ENCODE data around the gene NMUR1. TPM values are rescaled to one million over a fixed set of nuclear protein-coding genes. Genes with fewer than 3 reads are reported as not detected.

Gene NMUR1
- total RNA-seq, 1 donor from 2014 or later: 0.16 TPM

DNA sequence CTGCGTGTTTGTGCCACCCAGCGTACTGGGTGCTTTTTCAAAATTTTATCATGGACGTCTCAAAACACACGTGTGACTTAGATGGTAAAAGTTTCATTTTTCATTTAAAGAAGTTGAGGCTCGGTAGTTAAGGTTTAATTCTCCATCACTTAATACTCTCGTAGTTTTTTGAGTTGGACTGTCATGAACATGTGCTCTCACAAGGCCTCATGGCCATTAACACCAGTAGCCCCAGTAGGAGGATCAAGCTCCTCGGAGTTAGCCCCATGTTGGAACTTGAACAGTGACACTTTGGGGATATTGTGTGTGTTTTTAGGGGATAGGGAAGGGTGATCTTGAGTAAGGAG, 15.3 kb downstream of the NMUR1 start:
- H3K27me3 Mint-ChIP-seq (ENCODE audit: low read depth): no peaks in the 10 kb centered on the region
- H3K27ac Mint-ChIP-seq: peak overlapping the region; percentile 98
- intact Hi-C loops (cut with micrococcal nuclease): loop anchor here (1.0 to 2.0 kb wide), 6 partner anchors 16 to 266 kb away; partner anchors contain the start of genes NCL, NMUR1 and PDE6D
- H3K9me3 Mint-ChIP-seq: no peaks in the 10 kb centered on the region
- H3K4me1 Mint-ChIP-seq (ENCODE audit: low read depth): peaks cover 17% of the 10 kb centered on the region
- no peak for DNase-seq (ENCODE audit: low spot score)
- H3K36me3 Mint-ChIP-seq (ENCODE audit: low read depth): peaks cover 3% of the 10 kb centered on the region
- H3K4me3 Mint-ChIP-seq (ENCODE audit: low read depth): peak overlapping the region; percentile 95

GRCh38 chr2:231514225-231514950, 15.9 kb downstream of the NMUR1 start:
- Mint-ChIP-seq H3K27me3 (ENCODE audit: low read depth) (no peaks in the 10 kb centered on the region), H3K36me3 (ENCODE audit: low read depth) (peaks cover 3% of the 10 kb centered on the region), H3K9me3 (no peaks in the 10 kb centered on the region), H3K4me3 (ENCODE audit: low read depth) (peak overlapping the region; percentile 95), H3K27ac (peak overlapping the region; percentile 98), H3K4me1 (ENCODE audit: low read depth) (peaks cover 14% of the 10 kb centered on the region)
- intact Hi-C loops (cut with micrococcal nuclease): loop anchor here (1.0 to 2.0 kb wide), 6 partner anchors 16 to 267 kb away; partner anchors contain the start of genes NCL, NMUR1 and PDE6D
- peak; percentile 98 for DNase-seq (ENCODE audit: low spot score)

- Mint-ChIP-seq H3K4me3 (ENCODE audit: low read depth) (peak overlapping the region; percentile 95), H3K4me1 (ENCODE audit: low read depth) (peaks cover 14% of the 10 kb centered on the region), H3K36me3 (ENCODE audit: low read depth) (peaks cover 7% of the 10 kb centered on the region), H3K27me3 (ENCODE audit: low read depth) (no peaks in the 10 kb centered on the region), H3K27ac (peak overlapping the region; percentile 98), H3K9me3 (no peaks in the 10 kb centered on the region)
- intact Hi-C loops (cut with micrococcal nuclease): loop anchor here (1.0 to 2.0 kb wide), 6 partner anchors 17 to 268 kb away; partner anchors contain the start of genes NCL, NMUR1 and PDE6D
- DNase-seq (ENCODE audit: low spot score): no peak
Observed at GRCh38 chr2:231513746-231514224, 16.5 kb downstream of the NMUR1 start.

GRCh38 chr2:231512222-231512621, 18.0 kb downstream of the NMUR1 start:
- no peak overlapping the region for H3K4me3 Mint-ChIP-seq (ENCODE audit: low read depth)
- H3K27ac Mint-ChIP-seq: no peak overlapping the region
- intact Hi-C loops (cut with micrococcal nuclease): no loop called here
- H3K4me1 Mint-ChIP-seq (ENCODE audit: low read depth): peaks cover 12% of the 10 kb centered on the region
- H3K36me3 Mint-ChIP-seq (ENCODE audit: low read depth): peaks cover 7% of the 10 kb centered on the region
- no peak for DNase-seq (ENCODE audit: low spot score)
- H3K27me3 Mint-ChIP-seq (ENCODE audit: low read depth): no peaks in the 10 kb centered on the region
- H3K9me3 Mint-ChIP-seq: no peaks in the 10 kb centered on the region

GRCh38 chr2:231503766-231504165, 26.5 kb downstream of the NMUR1 start:
- H3K27ac Mint-ChIP-seq: no peak overlapping the region
- DNase-seq (ENCODE audit: low spot score): no peak
- H3K4me1 Mint-ChIP-seq (ENCODE audit: low read depth): no peaks in the 10 kb centered on the region
- no peaks in the 10 kb centered on the region for H3K9me3 Mint-ChIP-seq
- H3K4me3 Mint-ChIP-seq (ENCODE audit: low read depth): no peak overlapping the region
- no peaks in the 10 kb centered on the region for H3K36me3 Mint-ChIP-seq (ENCODE audit: low read depth)
- intact Hi-C loops (cut with micrococcal nuclease): no loop called here
- H3K27me3 Mint-ChIP-seq (ENCODE audit: low read depth): no peaks in the 10 kb centered on the region

DNA sequence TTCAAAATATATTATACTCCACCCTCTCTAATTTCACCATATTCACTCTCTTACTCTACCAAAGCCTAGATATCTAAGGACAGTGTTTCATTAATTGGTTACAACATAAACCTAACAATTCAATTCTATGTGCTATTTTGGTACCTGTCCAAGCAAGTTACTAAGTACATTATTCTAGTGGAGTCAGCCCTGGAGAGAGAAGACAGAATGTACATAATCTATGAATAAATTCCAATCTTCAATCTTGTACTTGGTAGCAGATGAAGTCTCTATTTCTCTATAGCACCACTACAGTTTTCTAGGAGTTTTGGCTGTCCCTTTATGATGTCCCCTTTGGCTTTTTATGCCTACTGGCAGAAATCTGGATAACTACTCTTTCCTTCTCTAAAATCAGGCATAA, 27.6 kb downstream of the NMUR1 start:
- H3K36me3 Mint-ChIP-seq (ENCODE audit: low read depth): no peaks in the 10 kb centered on the region
- no peaks in the 10 kb centered on the region for H3K9me3 Mint-ChIP-seq
- no peaks in the 10 kb centered on the region for H3K27me3 Mint-ChIP-seq (ENCODE audit: low read depth)
- intact Hi-C loops (cut with micrococcal nuclease): no loop called here
- no peak overlapping the region for H3K27ac Mint-ChIP-seq
- H3K4me1 Mint-ChIP-seq (ENCODE audit: low read depth): no peaks in the 10 kb centered on the region
- no peak for DNase-seq (ENCODE audit: low spot score)
- H3K4me3 Mint-ChIP-seq (ENCODE audit: low read depth): no peak overlapping the region

DNA sequence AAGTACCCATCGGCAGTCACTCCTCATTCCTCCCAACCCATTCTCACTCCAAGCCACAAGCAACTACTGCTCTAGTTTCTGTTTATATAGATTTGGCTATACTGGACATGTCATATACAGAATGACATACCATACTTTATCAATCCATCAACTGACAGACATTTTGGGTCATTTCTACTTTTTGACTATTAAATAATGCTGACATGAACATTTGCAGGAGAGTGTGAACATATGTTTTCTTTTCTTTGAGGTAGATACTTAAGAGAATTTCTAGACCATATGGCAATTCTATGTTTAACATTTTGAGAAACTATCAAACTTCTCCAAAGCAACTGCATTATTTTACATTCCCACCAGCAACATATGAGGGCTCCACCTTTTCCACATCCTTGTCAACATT, 32.6 kb downstream of the NMUR1 start:
- Mint-ChIP-seq H3K27me3 (ENCODE audit: low read depth) (peaks cover 6% of the 10 kb centered on the region), H3K4me3 (ENCODE audit: low read depth) (no peak overlapping the region), H3K9me3 (no peaks in the 10 kb centered on the region), H3K4me1 (ENCODE audit: low read depth) (peaks cover 9% of the 10 kb centered on the region), H3K27ac (no peak overlapping the region), H3K36me3 (ENCODE audit: low read depth) (no peaks in the 10 kb centered on the region)
- intact Hi-C loops (cut with micrococcal nuclease): no loop called here
- DNase-seq (ENCODE audit: low spot score): no peak

- Mint-ChIP-seq H3K36me3 (ENCODE audit: low read depth) (no peaks in the 10 kb centered on the region), H3K9me3 (no peaks in the 10 kb centered on the region), H3K27me3 (ENCODE audit: low read depth) (peaks cover 6% of the 10 kb centered on the region), H3K4me1 (ENCODE audit: low read depth) (peaks cover 9% of the 10 kb centered on the region), H3K27ac (no peak overlapping the region), H3K4me3 (ENCODE audit: low read depth) (no peak overlapping the region)
- DNase-seq (ENCODE audit: low spot score): no peak
- intact Hi-C loops (cut with micrococcal nuclease): no loop called here
Observed at GRCh38 chr2:231494669-231495068, 35.6 kb downstream of the NMUR1 start.

DNA sequence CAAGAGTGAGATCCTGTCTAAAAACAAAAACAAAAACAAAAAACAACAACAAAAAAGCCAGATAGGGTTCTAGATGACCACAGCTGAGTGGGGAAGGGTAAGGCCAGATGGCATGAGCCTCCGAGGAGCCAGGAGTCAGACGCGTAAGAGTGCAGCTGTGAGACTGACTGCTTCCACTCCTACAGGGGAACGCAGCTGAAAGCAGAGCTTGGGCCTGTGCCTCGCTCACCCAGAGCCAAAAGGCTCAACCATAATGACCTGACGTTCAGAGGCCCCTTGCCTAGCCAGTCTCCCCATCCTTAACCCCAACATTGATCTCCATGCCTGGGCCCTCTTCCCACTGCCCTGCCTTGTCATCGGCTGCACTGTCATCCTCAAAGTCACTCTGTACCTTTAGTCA, 39.4 kb downstream of the NMUR1 start:
- Mint-ChIP-seq H3K4me1 (ENCODE audit: low read depth) (peaks cover 13% of the 10 kb centered on the region), H3K4me3 (ENCODE audit: low read depth) (no peak overlapping the region), H3K9me3 (no peaks in the 10 kb centered on the region), H3K27me3 (ENCODE audit: low read depth) (peaks cover 6% of the 10 kb centered on the region), H3K36me3 (ENCODE audit: low read depth) (no peaks in the 10 kb centered on the region), H3K27ac (no peak overlapping the region)
- intact Hi-C loops (cut with micrococcal nuclease): no loop called here
- no peak for DNase-seq (ENCODE audit: low spot score)

- peaks cover 4% of the 10 kb centered on the region for H3K27me3 Mint-ChIP-seq (ENCODE audit: low read depth)
- intact Hi-C loops (cut with micrococcal nuclease): no loop called here
- no peak for DNase-seq (ENCODE audit: low spot score)
- no peak overlapping the region for H3K4me3 Mint-ChIP-seq (ENCODE audit: low read depth)
- no peaks in the 10 kb centered on the region for H3K36me3 Mint-ChIP-seq (ENCODE audit: low read depth)
- H3K9me3 Mint-ChIP-seq: no peaks in the 10 kb centered on the region
- H3K27ac Mint-ChIP-seq: no peak overlapping the region
- peaks cover 11% of the 10 kb centered on the region for H3K4me1 Mint-ChIP-seq (ENCODE audit: low read depth)
Observed at GRCh38 chr2:231489990-231490389, 40.3 kb downstream of the NMUR1 start.

- peaks cover 4% of the 10 kb centered on the region for H3K4me1 Mint-ChIP-seq (ENCODE audit: low read depth)
- H3K27me3 Mint-ChIP-seq (ENCODE audit: low read depth): no peaks in the 10 kb centered on the region
- intact Hi-C loops (cut with micrococcal nuclease): no loop called here
- H3K4me3 Mint-ChIP-seq (ENCODE audit: low read depth): no peak overlapping the region
- H3K9me3 Mint-ChIP-seq: no peaks in the 10 kb centered on the region
- DNase-seq (ENCODE audit: low spot score): no peak
- no peaks in the 10 kb centered on the region for H3K36me3 Mint-ChIP-seq (ENCODE audit: low read depth)
- H3K27ac Mint-ChIP-seq: no peak overlapping the region
Observed at GRCh38 chr2:231488331-231488730, 41.9 kb downstream of the NMUR1 start.

- H3K27ac Mint-ChIP-seq: no peak overlapping the region
- intact Hi-C loops (cut with micrococcal nuclease): no loop called here
- peaks cover 6% of the 10 kb centered on the region for H3K4me1 Mint-ChIP-seq (ENCODE audit: low read depth)
- no peak overlapping the region for H3K4me3 Mint-ChIP-seq (ENCODE audit: low read depth)
- DNase-seq (ENCODE audit: low spot score): no peak
- H3K9me3 Mint-ChIP-seq: no peaks in the 10 kb centered on the region
- no peaks in the 10 kb centered on the region for H3K36me3 Mint-ChIP-seq (ENCODE audit: low read depth)
- H3K27me3 Mint-ChIP-seq (ENCODE audit: low read depth): no peaks in the 10 kb centered on the region
Observed at GRCh38 chr2:231486851-231487596, 43.2 kb downstream of the NMUR1 start.

Data from activated T-helper 2 cell treated with anti-CD3 and anti-CD28 coated beads, Interferon-gamma antibody, Interleukin-2, Interleukin-4, amounts not matched to agents 10 μg/mL and 5 μg/mL and 100 μg/mL, durations not matched to agents 14 hours and 24 hours and 36 hours (primary cell).